LHCN-M2 (cell line): ENCODE data around the gene TPI1. TPM values are rescaled to one million over a fixed set of nuclear protein-coding genes. Genes with fewer than 3 reads are reported as not detected.
"Not testable (repeated sequence)": the region's sequence is repeated elsewhere in the genome, so short reads cannot be mapped to it uniquely, and the experiment has no call there.

ENCODE experiments used
- DNase-seq: peaks from one replicate; pipeline ENCODE4 v3.0.0-alpha.2; 2012; ENCODE audit warnings: low read depth
- total RNA-seq: library from RNA; depleted of rRNA; stranded (reverse); fragments of >200 nt; gene quantifications from 2 replicates; pipeline ENCODE4 v1.2.3, GENCODE V29; 2014

TPI1 gene
- total RNA-seq, 1 experiment from 2014 or later = 2,020 TPM

- peak; percentile 28 for DNase-seq
Observed at GRCh38 chr12:6868211-6869048, 1.1 kb downstream of the TPI1 start.

DNA sequence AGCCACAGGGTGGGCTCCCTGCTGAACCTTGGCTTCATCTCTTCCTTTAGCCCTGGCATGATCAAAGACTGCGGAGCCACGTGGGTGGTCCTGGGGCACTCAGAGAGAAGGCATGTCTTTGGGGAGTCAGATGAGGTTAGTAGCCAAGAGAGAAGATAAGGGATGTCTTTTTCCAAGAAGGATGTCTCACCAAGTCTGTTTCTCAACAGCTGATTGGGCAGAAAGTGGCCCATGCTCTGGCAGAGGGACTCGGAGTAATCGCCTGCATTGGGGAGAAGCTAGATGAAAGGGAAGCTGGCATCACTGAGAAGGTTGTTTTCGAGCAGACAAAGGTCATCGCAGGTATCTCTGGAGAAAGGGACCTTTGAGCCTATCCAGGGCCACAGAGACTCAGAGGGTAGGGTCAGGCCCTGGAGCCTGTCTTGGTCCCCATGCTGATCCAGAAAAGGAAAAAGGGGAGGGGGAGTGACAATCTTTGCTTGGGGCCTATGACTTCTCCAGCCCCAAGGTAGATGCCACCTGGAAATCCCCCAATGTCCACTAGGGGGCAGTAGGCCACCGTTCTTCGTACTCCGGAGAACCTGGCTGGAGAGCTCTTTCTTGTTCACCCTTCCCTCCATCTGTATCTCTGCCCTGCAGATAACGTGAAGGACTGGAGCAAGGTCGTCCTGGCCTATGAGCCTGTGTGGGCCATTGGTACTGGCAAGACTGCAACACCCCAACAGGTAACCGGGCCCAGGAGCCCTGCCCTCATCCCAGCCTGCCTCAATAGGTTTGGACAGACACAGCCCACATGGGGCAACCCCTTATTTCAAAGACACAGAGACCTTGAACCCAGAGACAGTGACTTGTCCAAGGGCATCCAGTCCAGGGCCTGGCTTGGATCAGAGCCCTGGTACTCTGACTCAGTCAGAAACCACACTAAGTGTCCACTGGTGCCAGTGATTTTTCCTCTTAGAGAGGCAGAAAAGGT lies 2.0 kb downstream of the TPI1 start:
- peak; percentile 66 for DNase-seq

GRCh38 chr12:6870304-6870703 lies 3.0 kb downstream of the TPI1 start:
- DNase-seq = not testable (repeated sequence)

GRCh38 chr12:6871052-6871957 lies 4.0 kb downstream of the TPI1 start:
- peak; percentile 31 for DNase-seq

DNA sequence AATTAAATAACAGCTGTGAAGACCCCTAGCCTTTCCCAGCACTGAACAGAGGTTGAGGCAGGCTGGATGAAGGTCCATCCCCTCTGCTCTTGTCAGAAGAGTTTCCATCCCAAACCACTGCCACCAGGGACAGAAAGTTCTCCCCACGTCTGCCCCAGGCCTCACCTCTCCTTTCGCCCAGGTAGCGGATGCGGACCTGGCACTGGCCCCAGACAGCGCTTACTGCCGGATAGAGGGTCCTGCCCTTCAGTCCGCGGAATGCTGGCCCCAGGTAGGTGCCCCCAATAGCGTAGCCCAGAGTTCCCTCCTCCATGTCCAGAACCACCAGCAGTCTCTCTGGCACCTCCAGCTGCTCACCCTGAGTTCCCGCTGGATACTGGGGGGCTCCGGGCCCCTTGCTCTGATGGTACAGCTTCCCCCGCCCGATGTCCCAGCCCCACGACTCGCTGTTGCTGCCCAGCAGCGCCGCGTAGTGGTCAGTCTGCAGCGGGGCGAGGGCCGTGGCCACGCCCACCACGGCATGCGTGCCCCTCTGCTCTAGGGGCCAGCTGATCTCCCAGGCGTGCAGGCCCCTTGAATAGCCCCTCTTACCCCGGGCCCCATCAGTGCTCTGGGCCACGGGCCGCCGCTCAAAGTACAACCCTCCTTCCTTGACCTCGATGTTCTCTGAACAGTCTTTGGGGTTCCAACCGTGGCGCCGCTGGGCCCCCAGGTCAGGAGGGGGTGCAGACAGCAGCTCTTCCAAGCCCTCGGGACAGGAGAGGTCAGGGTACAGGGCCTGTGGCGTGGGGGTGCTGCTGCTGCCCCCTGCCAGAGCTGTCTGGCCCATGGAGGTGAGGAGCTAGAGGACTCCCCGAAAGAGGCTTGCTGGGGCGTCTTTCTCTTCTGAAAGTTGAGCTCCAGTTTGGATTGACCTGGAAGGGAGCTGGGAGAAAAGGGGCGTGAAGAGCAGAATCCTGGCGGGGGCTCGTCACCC lies 5.0 kb downstream of the TPI1 start:
- DNase-seq = peak; percentile 69

DNA sequence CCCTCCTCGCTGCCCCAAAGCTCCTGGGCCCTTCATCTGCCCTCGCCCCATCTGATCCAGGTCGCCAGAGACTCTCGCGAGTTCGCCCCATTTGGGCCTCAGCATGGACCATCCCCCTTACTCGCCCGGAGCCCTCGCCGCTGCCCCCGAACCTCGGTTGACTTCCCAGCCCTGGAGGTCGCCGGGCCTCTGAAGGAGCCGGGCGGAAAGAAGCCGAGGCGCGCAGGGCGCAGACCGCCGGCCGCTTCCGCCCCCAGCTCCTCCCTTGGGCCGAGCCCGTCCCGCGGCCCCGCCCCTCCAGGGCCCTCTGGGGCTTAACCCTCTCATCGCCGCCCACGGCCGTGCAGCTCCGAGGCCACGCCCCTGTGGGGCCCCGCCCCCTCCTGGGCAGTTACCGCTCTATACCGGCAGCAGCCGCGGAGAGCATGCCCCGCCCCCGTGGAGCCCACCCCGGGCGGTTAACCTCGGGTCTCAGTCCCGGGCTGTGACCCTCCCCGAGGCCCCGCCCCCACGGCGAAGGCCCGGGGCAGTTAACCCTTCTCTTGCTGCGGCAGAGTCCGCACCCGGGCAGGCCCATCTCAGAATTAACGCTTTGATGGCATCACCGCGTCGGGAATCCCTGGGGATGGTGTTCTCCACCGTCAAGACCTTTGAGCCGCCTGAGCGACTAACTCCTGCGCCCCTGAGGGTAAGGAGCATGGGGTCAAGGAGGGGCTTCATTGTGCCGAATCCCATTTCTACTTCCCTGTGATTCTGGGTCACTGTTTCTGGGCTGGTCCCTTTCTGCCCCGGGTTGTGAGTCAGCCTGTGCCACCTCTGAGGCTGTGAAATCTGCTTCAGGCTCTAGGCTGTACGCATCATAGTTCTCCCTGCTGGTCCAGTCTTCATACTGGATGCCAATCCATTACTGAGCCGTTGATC lies 6.0 kb downstream of the TPI1 start, which contains the start of gene SPSB2:
Gene SPSB2, minus strand, starts transcription at position 210 of the 921 bp plus-strand sequence. CDS start 402 bp downstream, outside the sequence.
- DNase-seq = peak; percentile 95

DNA sequence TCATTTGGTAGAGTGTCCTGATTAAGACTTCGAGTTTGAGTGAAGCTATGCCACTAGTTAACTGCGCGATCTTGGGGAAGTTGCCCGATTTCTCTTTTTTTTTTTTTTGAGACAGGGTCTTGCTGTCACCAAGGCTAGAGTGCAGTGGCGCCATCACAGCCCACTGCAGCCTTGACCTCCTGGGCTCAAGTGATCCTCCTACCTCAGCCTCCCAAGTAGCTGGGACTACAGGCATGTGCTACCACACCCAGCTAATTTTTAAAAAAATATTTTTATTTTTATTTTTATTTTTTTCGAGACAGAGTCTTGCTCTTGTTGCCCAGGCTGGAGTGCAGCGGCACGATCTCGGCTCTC lies 6.7 kb downstream of the TPI1 start:
- DNase-seq = not testable (repeated sequence)

GRCh38 chr12:6879824-6880223 lies 12.5 kb downstream of the TPI1 start:
- DNase-seq = not testable (repeated sequence)

GRCh38 chr12:6883252-6883651 lies 15.9 kb downstream of the TPI1 start:
- DNase-seq = no peak

GRCh38 chr12:6883683-6884082 lies 16.4 kb downstream of the TPI1 start:
- DNase-seq = no peak

DNA sequence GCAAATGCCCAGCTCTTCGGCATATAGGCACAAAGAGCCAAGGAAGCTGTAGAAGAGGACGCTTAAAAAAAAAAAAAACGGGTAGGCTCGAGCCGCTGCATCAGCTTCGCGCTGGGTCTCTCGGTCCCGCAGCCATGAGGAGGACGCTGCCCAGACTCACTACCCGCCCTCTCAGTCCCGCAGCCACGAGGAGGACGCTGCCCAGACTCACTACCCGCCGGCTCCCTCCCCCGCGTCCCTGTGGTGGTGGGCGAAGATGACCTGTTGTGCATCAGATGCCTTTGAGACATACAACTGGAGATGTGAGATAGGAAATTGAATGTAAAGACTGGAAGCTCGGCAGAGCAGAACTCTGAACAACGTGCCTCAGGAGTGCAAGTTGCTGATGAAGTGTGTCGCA lies 17.2 kb downstream of the TPI1 start:
- no peak for DNase-seq

- DNase-seq = not testable (repeated sequence)
Observed at GRCh38 chr12:6886206-6886999, 19.1 kb downstream of the TPI1 start.

DNA sequence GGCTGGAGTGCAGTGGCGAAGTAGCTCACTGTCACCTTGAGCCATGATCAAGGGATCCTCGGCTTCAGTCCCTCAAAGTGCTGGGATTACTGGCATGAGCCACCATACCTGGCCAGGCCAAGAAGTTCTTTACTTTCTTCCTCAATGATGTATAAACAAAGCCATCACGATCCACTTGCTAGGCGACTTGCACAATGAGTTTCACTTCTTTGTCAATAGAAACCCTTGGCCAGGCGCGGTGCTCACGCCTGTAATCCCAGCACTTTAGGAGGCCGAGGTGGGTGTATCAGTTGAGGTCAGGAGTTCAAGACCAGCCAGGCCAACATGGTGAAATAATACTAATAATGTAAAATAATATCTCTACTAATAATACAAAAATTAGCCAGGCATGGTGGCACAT lies 20.1 kb downstream of the TPI1 start:
- no peak for DNase-seq

- DNase-seq = no peak
Observed at GRCh38 chr12:6888360-6888759, 21.0 kb downstream of the TPI1 start.

DNA sequence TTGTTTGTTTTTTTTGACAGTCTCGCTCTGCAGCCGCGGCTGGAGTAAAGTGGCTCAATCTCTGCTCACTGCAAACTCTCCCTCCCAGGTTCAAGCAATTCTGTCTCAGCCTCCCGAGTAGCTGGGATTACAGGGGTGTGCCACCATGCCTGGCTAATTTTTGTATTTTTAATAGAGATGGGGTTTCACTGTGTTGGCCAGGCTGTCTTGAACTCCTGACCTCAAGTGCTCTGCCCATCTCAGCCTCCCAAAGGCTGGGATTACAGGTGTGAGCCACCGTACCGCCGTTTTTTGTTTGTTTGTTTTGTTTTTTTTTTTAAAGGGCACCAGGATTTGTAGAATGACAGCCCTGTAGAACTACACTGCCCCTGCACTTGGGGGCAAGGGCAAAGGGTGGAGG lies 21.5 kb downstream of the TPI1 start:
- DNase-seq = not testable (repeated sequence)

DNA sequence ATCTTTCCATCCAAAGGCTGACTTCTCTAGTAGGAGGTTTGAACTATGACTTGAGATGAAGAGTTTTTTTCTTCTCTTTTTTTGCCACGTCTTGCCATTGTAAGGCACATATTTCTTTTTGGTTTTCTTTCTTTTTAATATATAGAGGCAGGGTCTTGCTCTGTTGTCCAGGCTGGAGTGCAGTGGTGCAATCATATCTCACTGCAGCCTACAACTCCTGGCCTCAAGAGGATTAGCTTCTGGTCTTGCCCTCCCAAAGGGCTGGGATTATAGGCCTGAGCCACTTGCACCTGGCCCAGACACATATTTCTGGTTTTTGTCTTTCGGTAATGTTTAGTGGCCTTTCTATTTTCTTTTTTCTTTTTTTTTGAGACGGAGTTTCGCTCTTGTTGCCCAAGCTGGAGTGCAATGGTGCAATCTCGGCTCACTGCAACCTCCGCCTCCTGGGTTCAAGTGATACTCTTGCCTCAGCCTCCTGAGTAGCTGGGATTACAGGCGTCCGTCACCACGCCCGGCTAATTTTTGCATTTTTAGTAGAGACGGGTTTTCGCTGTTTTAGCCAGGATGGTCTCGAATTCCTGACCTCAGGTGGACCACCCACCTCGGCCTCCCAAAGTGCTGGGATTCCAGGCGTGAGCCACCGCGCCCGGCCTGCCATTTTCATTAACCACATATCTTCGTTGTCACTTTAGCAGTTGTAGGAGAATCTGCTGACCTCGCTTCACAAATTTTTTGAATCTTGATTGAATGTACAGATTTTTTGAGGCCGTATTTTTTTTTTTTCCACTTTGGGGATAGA lies 22.6 kb downstream of the TPI1 start:
- DNase-seq = not testable (repeated sequence)
